ENCODE measurements around the gene ZFC3H1. TPM values are rescaled to one million over a fixed set of nuclear protein-coding genes. Genes with fewer than 3 reads are reported as not detected.

The ZFC3H1 gene
- total and polyA plus RNA-seq, 2 of the 8 experiments (the other 6 are each of a cell fraction or from before 2014, with no cell fraction given): 20.0 to 32.4 TPM

DNA sequence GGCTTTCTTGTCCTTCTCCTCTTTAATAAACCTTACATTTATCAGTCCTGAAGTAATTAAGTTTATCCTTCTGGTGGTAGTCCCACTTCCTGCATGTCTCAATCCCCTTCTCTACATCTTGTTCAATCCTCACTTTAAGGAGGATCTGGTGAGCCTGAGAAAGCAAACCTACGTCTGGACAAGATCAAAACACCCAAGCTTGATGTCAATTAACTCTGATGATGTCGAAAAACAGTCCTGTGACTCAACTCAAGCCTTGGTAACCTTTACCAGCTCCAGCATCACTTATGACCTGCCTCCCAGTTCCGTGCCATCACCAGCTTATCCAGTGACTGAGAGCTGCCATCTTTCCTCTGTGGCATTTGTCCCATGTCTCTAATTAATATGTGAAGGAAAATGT is 79.3 kb downstream of the ZFC3H1 start (continued):
- no peak for TF ChIP-seq JUN (IDR thresholded peaks at IDR 0.05; ENCODE audit: low read depth, low read length)
- no peak for TF ChIP-seq EP300 (IDR thresholded peaks at IDR 0.05; ENCODE audit: borderline replicate concordance in 1 of 2, low read depth in 2 of 2, low read length in 2 of 2)
- no peak for TF ChIP-seq SRF (IDR thresholded peaks at IDR 0.05; ENCODE audit: low read depth, low read length)
- TF ChIP-seq SP4 (IDR thresholded peaks at IDR 0.05; ENCODE audit: low read length): no peak
- no peak for TF ChIP-seq SIRT6 (IDR thresholded peaks at IDR 0.05; ENCODE audit: low read length)
- TF ChIP-seq SP1 (IDR thresholded peaks at IDR 0.05; ENCODE audit: low read depth, low read length): no peak

Data from H1 (cell line).